ENCODE results near the gene ATP7B.

ATP7B gene

DNA sequence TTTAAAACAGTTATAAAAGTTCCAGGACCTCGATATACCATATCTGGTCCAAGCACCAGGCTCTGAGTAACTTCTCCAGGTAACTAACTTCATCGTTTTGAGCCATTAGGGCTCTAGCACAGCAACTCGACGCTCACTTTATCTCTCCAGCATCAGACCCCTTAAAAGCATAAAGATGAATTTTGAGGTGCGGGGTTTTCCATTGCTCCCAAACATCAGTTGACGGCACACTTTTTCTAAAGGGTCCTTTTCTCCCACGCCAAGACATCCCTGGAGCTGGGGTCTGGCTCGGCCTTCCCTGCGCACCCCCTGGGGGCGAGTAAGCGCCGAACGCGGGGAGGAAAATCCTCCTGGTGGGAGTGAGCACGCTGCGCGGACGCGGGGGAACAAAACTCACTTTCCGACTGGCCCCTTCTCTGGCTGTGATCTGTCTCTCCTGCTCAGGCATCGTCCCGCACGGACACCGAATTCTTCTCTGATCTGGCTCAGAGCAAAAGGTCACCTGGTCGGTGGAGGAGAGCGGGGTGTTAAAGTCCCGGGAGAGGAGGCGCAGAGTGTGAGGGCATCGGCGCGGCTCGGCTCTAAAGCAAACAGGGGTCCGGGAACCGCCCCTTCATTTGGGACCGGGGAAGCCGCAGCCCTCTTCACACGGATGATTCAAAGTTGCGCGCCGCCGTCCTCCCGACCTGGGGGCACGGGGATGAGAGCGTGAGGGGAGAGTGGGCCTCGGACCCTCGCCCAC, at the start of gene ATP7B:
Gene ATP7B, minus strand, starts transcription at position 561 of the 742 bp plus-strand sequence. Its CDS starts 113 bp downstream, at position 448.
- peak within 1 kb of the TSS; percentile 90 for H3K4me3 ChIP-seq (ENCODE audit: low read depth, low read length)
- TF ChIP-seq, protein P1, sequence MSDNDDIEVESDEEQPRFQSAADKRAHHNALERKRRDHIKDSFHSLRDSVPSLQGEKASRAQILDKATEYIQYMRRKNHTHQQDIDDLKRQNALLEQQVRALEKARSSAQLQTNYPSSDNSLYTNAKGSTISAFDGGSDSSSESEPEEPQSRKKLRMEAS (IDR thresholded peaks at IDR 0.05; ENCODE audit: low read depth, low read length): no peak
- TF ChIP-seq MYC (IDR thresholded peaks at IDR 0.05; ENCODE audit: low read depth, low read length): no peak
- TF ChIP-seq POLR2A (IDR thresholded peaks at IDR 0.05; ENCODE audit: extremely low read depth, insufficient read length): no peak
- TF ChIP-seq, protein P2, sequence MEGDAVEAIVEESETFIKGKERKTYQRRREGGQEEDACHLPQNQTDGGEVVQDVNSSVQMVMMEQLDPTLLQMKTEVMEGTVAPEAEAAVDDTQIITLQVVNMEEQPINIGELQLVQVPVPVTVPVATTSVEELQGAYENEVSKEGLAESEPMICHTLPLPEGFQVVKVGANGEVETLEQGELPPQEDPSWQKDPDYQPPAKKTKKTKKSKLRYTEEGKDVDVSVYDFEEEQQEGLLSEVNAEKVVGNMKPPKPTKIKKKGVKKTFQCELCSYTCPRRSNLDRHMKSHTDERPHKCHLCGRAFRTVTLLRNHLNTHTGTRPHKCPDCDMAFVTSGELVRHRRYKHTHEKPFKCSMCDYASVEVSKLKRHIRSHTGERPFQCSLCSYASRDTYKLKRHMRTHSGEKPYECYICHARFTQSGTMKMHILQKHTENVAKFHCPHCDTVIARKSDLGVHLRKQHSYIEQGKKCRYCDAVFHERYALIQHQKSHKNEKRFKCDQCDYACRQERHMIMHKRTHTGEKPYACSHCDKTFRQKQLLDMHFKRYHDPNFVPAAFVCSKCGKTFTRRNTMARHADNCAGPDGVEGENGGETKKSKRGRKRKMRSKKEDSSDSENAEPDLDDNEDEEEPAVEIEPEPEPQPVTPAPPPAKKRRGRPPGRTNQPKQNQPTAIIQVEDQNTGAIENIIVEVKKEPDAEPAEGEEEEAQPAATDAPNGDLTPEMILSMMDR (IDR thresholded peaks at IDR 0.05; ENCODE audit: low read depth, low read length): no peak

DNA sequence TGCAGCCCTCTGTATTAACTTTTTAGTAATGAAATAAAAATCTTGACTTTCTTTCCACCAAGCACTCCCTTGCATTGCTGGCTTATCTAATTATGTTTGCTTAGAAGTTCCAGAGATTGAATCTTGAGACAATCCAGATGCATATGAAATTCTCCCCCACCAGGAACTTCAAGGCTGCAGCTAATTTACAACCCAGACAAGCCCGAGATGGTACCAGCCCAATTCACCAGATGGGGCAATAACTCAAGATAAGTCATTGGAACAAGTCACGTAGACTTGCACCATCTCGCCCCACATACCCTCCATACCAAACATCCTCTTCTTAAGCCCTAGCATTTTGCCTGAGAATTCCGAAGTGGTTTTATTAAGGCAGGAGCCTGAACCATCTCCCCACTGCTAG, 42.2 kb upstream of the ATP7B start:
- H3K4me3 ChIP-seq (ENCODE audit: low read depth, low read length): no peak overlapping the region
- TF ChIP-seq MYC (IDR thresholded peaks at IDR 0.05; ENCODE audit: low read depth, low read length) (no peak), POLR2A (IDR thresholded peaks at IDR 0.05; ENCODE audit: extremely low read depth, insufficient read length) (no peak)
- TF ChIP-seq, protein P2 (IDR thresholded peaks at IDR 0.05; ENCODE audit: low read depth, low read length): no peak
- TF ChIP-seq, protein P1 (IDR thresholded peaks at IDR 0.05; ENCODE audit: low read depth, low read length): no peak
- no peak for DNase-seq (ENCODE audit: low read depth)

More for the DNA sequence above, at the start of gene ATP7B:
- DNase-seq (ENCODE audit: low read depth): peak; percentile 58

DNA sequence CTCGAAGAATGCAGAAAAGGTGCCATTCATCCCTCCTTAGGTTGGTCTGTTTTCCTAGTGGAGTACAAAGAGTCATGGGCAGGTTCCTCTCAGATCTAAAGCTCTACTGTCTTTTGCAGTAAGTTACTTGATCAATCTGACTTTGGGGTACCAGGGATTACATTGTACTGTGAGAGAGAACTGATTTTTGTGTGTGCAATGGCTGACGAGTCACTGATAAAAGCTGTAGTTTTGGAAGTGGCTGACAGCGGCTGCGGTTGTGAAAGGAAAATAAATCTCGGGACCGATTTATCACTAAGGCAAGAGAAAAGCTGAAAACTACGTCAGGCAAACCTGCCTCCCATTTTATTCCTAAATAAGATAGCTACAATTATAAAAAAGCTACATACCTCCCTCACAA, 40.1 kb upstream of the ATP7B start:
- DNase-seq (ENCODE audit: low read depth): no peak
- H3K4me3 ChIP-seq (ENCODE audit: low read depth, low read length): no peak overlapping the region
- TF ChIP-seq MYC (IDR thresholded peaks at IDR 0.05; ENCODE audit: low read depth, low read length) (no peak), POLR2A (IDR thresholded peaks at IDR 0.05; ENCODE audit: extremely low read depth, insufficient read length) (no peak)
- TF ChIP-seq, protein P1 (IDR thresholded peaks at IDR 0.05; ENCODE audit: low read depth, low read length): no peak
- TF ChIP-seq, protein P2 (IDR thresholded peaks at IDR 0.05; ENCODE audit: low read depth, low read length): no peak

DNA sequence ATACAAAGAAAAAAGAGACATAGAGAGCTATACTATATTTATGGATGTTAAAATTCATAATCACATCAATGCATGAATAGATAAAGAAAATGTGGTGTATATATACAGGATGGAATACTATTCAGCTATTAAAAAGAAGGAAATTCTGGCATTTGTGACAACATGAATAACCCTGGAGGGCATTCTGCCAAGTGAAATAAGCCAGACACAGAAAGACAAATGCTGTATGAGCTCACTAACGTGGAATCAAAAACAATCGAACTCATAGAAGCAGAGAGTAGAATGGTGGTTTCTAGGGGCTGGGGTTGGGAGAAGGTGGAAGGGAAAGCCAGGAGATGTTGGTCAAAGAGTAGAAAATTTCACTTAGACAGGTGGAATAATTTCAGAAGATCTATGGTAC, 37.3 kb upstream of the ATP7B start:
- TF ChIP-seq, protein P1 (IDR thresholded peaks at IDR 0.05; ENCODE audit: low read depth, low read length): no peak
- TF ChIP-seq, protein P2 (IDR thresholded peaks at IDR 0.05; ENCODE audit: low read depth, low read length): no peak
- TF ChIP-seq MYC (IDR thresholded peaks at IDR 0.05; ENCODE audit: low read depth, low read length): no peak
- TF ChIP-seq POLR2A (IDR thresholded peaks at IDR 0.05; ENCODE audit: extremely low read depth, insufficient read length): no peak
- no peak for DNase-seq (ENCODE audit: low read depth)
- no peak overlapping the region for H3K4me3 ChIP-seq (ENCODE audit: low read depth, low read length)

DNA sequence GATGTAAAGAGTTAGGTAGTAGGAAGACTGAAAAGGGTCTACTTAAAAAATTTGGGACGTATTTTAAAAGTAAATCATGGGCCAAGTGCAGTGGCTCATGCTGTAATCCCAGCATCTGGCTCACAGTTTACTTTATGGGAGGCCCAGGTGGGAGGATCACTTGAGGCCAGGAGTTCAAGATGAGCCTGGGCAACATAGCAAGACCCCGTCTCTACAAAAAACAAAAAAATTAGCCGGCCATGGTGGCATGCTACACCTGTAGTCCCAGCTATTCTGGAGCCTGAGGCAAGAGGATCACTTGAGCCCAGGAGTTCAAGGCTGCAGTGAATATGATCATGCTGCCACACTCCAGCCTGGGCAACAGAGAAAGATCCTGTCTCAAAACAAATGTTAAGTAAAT, 36.2 kb upstream of the ATP7B start:
- TF ChIP-seq POLR2A (IDR thresholded peaks at IDR 0.05; ENCODE audit: extremely low read depth, insufficient read length) (no peak), MYC (IDR thresholded peaks at IDR 0.05; ENCODE audit: low read depth, low read length) (no peak)
- TF ChIP-seq, protein P2 (IDR thresholded peaks at IDR 0.05; ENCODE audit: low read depth, low read length): no peak
- TF ChIP-seq, protein P1 (IDR thresholded peaks at IDR 0.05; ENCODE audit: low read depth, low read length): no peak
- H3K4me3 ChIP-seq (ENCODE audit: low read depth, low read length): no peak overlapping the region
- DNase-seq (ENCODE audit: low read depth): no peak
